ENCODE results near the gene CASTOR1.

DNA sequence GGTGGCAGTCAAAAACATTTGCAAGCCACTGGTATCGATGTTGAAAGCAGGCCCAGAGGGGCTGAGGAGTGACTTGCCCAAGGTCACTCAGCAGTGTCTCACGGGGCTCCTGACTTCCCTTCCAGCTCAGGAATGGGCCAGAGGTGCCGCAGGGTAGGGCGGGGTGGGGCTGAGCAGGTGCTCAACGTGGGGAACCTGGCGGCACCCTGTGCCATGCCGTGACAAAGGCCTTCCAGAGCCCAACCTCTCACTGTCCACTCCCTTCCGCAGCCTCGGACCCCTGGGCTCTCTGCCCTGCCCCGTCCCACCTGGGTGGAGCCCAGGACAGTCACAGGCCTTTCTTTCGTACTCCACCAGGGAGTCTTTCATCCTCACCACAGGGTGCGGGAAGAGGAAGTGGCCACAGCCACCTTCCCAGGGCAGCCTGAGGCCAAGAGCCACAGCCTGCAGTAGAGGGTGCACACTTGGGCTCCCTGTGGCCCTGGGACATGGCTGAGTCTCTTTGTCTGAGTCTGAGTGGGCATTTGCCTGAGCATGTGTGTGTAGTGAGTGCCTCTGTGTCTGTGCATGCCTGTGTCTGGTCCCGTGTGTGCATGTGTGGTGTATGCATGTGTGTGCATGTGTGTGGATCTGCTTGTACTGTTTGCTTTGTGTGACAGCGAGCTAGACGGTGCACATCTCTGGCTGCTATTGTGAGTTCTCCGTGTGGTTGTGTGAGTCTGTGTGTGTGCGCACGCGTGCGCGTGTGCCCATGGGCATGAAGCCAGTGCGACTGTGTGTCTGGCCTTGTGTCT is 36.7 kb downstream of the CASTOR1 start:
- TF ChIP-seq, protein P1, sequence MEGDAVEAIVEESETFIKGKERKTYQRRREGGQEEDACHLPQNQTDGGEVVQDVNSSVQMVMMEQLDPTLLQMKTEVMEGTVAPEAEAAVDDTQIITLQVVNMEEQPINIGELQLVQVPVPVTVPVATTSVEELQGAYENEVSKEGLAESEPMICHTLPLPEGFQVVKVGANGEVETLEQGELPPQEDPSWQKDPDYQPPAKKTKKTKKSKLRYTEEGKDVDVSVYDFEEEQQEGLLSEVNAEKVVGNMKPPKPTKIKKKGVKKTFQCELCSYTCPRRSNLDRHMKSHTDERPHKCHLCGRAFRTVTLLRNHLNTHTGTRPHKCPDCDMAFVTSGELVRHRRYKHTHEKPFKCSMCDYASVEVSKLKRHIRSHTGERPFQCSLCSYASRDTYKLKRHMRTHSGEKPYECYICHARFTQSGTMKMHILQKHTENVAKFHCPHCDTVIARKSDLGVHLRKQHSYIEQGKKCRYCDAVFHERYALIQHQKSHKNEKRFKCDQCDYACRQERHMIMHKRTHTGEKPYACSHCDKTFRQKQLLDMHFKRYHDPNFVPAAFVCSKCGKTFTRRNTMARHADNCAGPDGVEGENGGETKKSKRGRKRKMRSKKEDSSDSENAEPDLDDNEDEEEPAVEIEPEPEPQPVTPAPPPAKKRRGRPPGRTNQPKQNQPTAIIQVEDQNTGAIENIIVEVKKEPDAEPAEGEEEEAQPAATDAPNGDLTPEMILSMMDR (IDR thresholded peaks at IDR 0.05; ENCODE audit: insufficient read depth, low read length, poor library complexity, severe bottlenecking): no peak
- TF ChIP-seq EZH2phosphoT487 (conservative IDR thresholded peaks at IDR 0.05; ENCODE audit: low read length): no peak

Data from SU-DHL-6 (cell line).